Measurements from ENCODE around the gene RPL22.

RPL22 gene

GRCh38 chr1:6199298-6200187, at the start of gene RPL22:
Gene RPL22 (minus strand): TSS chr1:6199595. CDS start chr1:6199573, 22 bp downstream.
- peak; percentile 64 to 98 (median 95) for DNase-seq

GRCh38 chr1:6248161-6248776, 48.9 kb upstream of the RPL22 start:
- DNase-seq, result no peak

- no peak for DNase-seq
Measured at GRCh38 chr1:6247651-6248050, 48.3 kb upstream of the RPL22 start.

GRCh38 chr1:6246497-6247467, 47.4 kb upstream of the RPL22 start:
- peak in 12 of 14 donors; percentile 20 to 67 (median 49) for DNase-seq

GRCh38 chr1:6245869-6246496, 46.6 kb upstream of the RPL22 start:
- DNase-seq, result no peak

GRCh38 chr1:6245086-6245868, 45.9 kb upstream of the RPL22 start:
- peak in 12 of 14 donors; percentile 5 to 71 (median 28) for DNase-seq

GRCh38 chr1:6244401-6245049, 45.1 kb upstream of the RPL22 start:
- no peak for DNase-seq

GRCh38 chr1:6243993-6244392, 44.6 kb upstream of the RPL22 start, which contains the start of gene HES3:
Gene HES3 (plus strand): TSS chr1:6244179. CDS start chr1:6244366, 187 bp downstream.
- no peak for DNase-seq

GRCh38 chr1:6243053-6243834, 43.8 kb upstream of the RPL22 start:
- DNase-seq, result no peak

GRCh38 chr1:6241887-6242740, 42.7 kb upstream of the RPL22 start:
- peak in 1 of 14 donors; percentile 15 for DNase-seq

- DNase-seq, result no peak
Measured at GRCh38 chr1:6241107-6241886, 41.9 kb upstream of the RPL22 start.

- DNase-seq, result no peak
Measured at GRCh38 chr1:6239950-6240768, 40.8 kb upstream of the RPL22 start.

- no peak for DNase-seq
Measured at GRCh38 chr1:6239213-6239752, 39.9 kb upstream of the RPL22 start.

- no peak for DNase-seq
Measured at GRCh38 chr1:6237093-6237492, 37.7 kb upstream of the RPL22 start.

GRCh38 chr1:6235296-6235677, 35.9 kb upstream of the RPL22 start:
- DNase-seq, result no peak

GRCh38 chr1:6234502-6235295, 35.3 kb upstream of the RPL22 start:
- DNase-seq, result no peak
